DND-41 (cell line): Measurements from ENCODE around the gene TECPR2.

Source experiments
- ATAC-seq: fragments of 200-7000 bp; cut with Tn5 transposase; 3 replicates; pipeline ENCODE4 v1.9.1; 2021; ENCODE audit warnings: low read depth; ENCODE audit not compliant: insufficient read depth
- DNase-seq: peaks from one replicate; pipeline ENCODE4 v3.0.0-alpha.2; 2020
- H2AFZ ChIP-seq: 2 replicates; pipeline ENCODE4 v1.6.0; 2012; ENCODE audit warnings: low read depth, low read length
- H3K27ac ChIP-seq: 2 replicates; pipeline ENCODE4 v1.5.1; 2012; ENCODE audit warnings: low read length, inconsistent platforms
- H3K27me3 ChIP-seq: fragments of 200-600 bp; sonication (generic); 2 replicates; pipeline ENCODE4 v1.6.0; 2012; ENCODE audit warnings: low read length, mild to moderate bottlenecking, inconsistent platforms; ENCODE audit not compliant: insufficient read depth, poor library complexity
- H3K36me3 ChIP-seq: 2 replicates; pipeline ENCODE4 v1.5.1; 2012; ENCODE audit warnings: low read length, inconsistent platforms; ENCODE audit not compliant: insufficient read depth
- H3K4me1 ChIP-seq: 2 replicates; pipeline ENCODE4 v1.5.1; 2012; ENCODE audit warnings: mild to moderate bottlenecking, low read length; ENCODE audit not compliant: insufficient read depth
- H3K4me2 ChIP-seq: 2 replicates; pipeline ENCODE4 v1.6.0; 2012; ENCODE audit warnings: mild to moderate bottlenecking, moderate library complexity, low read length, inconsistent platforms; ENCODE audit not compliant: insufficient read depth
- H3K4me3 ChIP-seq, 2 experiments: fragments of 200-600 bp in 1 of 2; shearing (Covaris generic) in 1 of 2; 2 replicates each; pipeline ENCODE4 v1.5.1; 2012 to 2016; ENCODE audit warnings: inconsistent platforms in 2 of 2, low read length in 2 of 2, mild to moderate bottlenecking in 2 of 2, low read depth in 1 of 2, moderate library complexity in 1 of 2
- H3K79me2 ChIP-seq: 2 replicates; pipeline ENCODE4 v1.6.0; 2012; ENCODE audit warnings: low read length, inconsistent platforms; ENCODE audit not compliant: insufficient read depth
- H3K9ac ChIP-seq: 2 replicates; pipeline ENCODE4 v1.6.0; 2012; ENCODE audit warnings: low read depth, mild to moderate bottlenecking, inconsistent platforms, low read length, moderate library complexity
- H3K9me3 ChIP-seq: 2 replicates; pipeline ENCODE4 v1.5.1; 2012; ENCODE audit warnings: low read length, moderate library complexity, mild to moderate bottlenecking, inconsistent platforms; ENCODE audit not compliant: insufficient read depth, severe bottlenecking
- H4K20me1 ChIP-seq: 2 replicates; pipeline ENCODE4 v1.6.0; 2012; ENCODE audit warnings: low read length; ENCODE audit not compliant: insufficient read depth
- CTCF ChIP-seq: IDR thresholded peaks from 2 replicates; pipeline ENCODE4 v1.5.1; 2012; ENCODE audit warnings: borderline replicate concordance, low read length, moderate library complexity, mild to moderate bottlenecking; ENCODE audit not compliant: poor library complexity, severe bottlenecking; ENCODE audit errors: extremely low read depth
- EZH2 ChIP-seq: IDR thresholded peaks from 3 replicates; pipeline ENCODE4 v1.6.1; 2012; ENCODE audit warnings: borderline replicate concordance, low read depth, mild to moderate bottlenecking, moderate library complexity, low read length, inconsistent platforms; ENCODE audit not compliant: severe bottlenecking

Gene TECPR2

GRCh38 chr14:102419716-102420115 is 57.0 kb downstream of the TECPR2 start:
- H3K27ac ChIP-seq = no peak overlapping the region
- H3K9me3 ChIP-seq = no peaks in the 10 kb centered on the region
- H3K79me2 ChIP-seq = no peaks in the 10 kb centered on the region
- no peak overlapping the region for H3K4me2 ChIP-seq
- ATAC-seq = no peak
- no peak for TF ChIP-seq EZH2
- no peak for TF ChIP-seq CTCF
- no peak overlapping the region for H3K4me3 ChIP-seq
- H3K27me3 ChIP-seq = no peaks in the 10 kb centered on the region
- 0 out of 2 replicates have a peak, but pooled peaks cover 6% of the 10 kb centered on the region for H3K36me3 ChIP-seq
- H3K4me1 ChIP-seq = no peaks in the 10 kb centered on the region
- no peaks in the 10 kb centered on the region for H4K20me1 ChIP-seq
- H3K9ac ChIP-seq = no peak overlapping the region
- H2AFZ ChIP-seq = no peak overlapping the region
- DNase-seq = no peak

- Histone ChIP-seq H2AFZ (no peak overlapping the region), H3K27ac (no peak overlapping the region), H3K27me3 (no peaks in the 10 kb centered on the region), H3K9me3 (no peaks in the 10 kb centered on the region), H3K4me2 (no peak overlapping the region), H4K20me1 (no peaks in the 10 kb centered on the region), H3K4me3 (no peak overlapping the region), H3K9ac (no peak overlapping the region), H3K36me3 (no peaks in the 10 kb centered on the region), H3K4me1 (no peaks in the 10 kb centered on the region), H3K79me2 (no peaks in the 10 kb centered on the region)
- ATAC-seq = no peak
- DNase-seq = no peak
- TF ChIP-seq EZH2 (no peak), CTCF (no peak)
These were observed 58.8 kb downstream of the TECPR2 start for GRCh38 chr14:102421411-102422057.

GRCh38 chr14:102424520-102424919 is 61.8 kb downstream of the TECPR2 start:
- no peak overlapping the region for H2AFZ ChIP-seq
- H3K27ac ChIP-seq = no peak overlapping the region
- H3K36me3 ChIP-seq = no peaks in the 10 kb centered on the region; the same call in 1 of the 2 replicates
- no peak for ATAC-seq
- H3K79me2 ChIP-seq = no peaks in the 10 kb centered on the region
- H3K27me3 ChIP-seq = no peaks in the 10 kb centered on the region
- DNase-seq = no peak
- H3K4me3 ChIP-seq = no peak overlapping the region
- H3K4me1 ChIP-seq = no peaks in the 10 kb centered on the region
- no peaks in the 10 kb centered on the region for H3K9me3 ChIP-seq
- H4K20me1 ChIP-seq = no peaks in the 10 kb centered on the region
- no peak overlapping the region for H3K4me2 ChIP-seq
- TF ChIP-seq EZH2 (no peak), CTCF (no peak)
- no peak overlapping the region for H3K9ac ChIP-seq

GRCh38 chr14:102424923-102425322 is 62.2 kb downstream of the TECPR2 start:
- no peak for ATAC-seq
- no peak overlapping the region for H3K4me2 ChIP-seq
- no peak overlapping the region for H3K4me3 ChIP-seq
- TF ChIP-seq CTCF (no peak), EZH2 (no peak)
- H3K27me3 ChIP-seq = no peaks in the 10 kb centered on the region
- no peak overlapping the region for H3K27ac ChIP-seq
- H3K79me2 ChIP-seq = no peaks in the 10 kb centered on the region
- no peaks in the 10 kb centered on the region for H4K20me1 ChIP-seq
- no peak overlapping the region for H3K9ac ChIP-seq
- H2AFZ ChIP-seq = no peak overlapping the region
- H3K4me1 ChIP-seq = no peaks in the 10 kb centered on the region
- no peaks in the 10 kb centered on the region; the same call in 1 of the 2 replicates for H3K36me3 ChIP-seq
- H3K9me3 ChIP-seq = no peaks in the 10 kb centered on the region
- DNase-seq = no peak
